ENCODE measurements around the gene MIA.
"Not testable (repeated sequence)": the region's sequence is repeated elsewhere in the genome, so short reads cannot be mapped to it uniquely, and the experiment has no call there.

Gene MIA

DNA sequence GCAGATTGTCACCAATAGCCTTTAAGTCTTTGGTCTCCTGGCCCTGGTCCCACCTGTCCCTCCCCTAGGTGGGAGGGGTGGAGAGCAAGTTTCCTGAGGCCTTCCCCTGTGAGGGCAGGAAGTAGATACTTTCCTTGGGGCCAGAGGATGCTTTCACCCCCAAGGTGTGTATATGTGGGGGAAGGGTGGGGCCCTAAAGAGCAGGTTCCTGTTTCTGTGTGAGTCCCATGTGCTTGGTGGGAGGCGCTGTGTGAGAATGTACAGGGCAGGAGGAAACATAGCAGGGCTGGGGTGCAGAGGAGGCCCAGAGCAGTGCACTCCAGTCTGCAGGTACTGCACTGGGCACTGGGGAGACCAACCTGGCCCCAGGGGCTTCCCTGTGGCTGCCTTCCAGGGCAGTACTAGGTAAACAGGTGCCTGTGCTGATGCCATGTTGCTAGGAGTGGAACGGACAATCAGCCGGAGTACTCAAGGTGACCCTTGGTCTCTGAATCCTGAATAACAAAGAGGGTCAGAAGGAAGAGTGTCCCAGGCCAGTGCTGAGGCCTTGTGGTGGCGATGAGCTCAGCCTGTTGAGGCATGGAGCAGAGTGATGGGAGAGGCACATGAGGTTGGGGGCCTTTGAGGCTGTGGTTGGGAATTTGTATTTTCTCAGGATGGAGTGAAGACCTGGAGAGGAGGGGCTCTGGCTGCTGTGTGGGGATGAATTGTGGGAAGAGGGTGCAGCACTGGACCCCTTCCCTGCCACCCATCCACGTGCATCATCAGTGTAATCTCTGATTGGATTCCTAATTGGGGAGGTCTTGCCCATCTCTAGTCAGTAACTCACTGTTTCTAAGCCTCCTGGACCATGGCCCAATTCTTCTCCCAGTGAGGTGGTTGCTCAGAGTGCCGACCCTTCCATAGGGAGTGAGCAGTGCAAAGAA is 28.8 kb downstream of the MIA start:
- DNase-seq (ENCODE audit: low spot score), result no peak

DNA sequence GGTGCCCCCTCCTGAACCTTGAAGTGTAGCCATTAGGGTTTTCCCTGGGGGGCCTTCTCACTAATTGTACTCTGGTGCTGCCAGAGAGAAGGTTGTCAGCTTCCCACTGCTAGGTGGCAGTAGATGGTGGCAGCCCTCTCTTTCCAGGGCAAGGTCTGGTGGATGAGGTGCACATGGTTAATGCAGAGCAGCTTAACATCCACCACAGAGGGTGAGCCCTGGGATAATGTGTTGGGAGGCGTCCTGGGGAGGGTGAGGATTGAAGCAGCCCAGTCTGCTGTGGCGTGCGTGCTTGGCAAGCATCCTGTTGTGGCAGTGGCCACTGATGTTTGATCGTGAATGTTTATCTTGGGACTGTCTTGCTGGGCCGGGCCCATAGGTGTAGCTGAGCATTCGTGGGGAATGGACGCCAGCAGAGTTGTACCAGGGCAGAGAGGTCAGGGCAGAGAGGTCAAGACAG is 29.5 kb downstream of the MIA start:
- no peak for DNase-seq (ENCODE audit: low spot score)

DNA sequence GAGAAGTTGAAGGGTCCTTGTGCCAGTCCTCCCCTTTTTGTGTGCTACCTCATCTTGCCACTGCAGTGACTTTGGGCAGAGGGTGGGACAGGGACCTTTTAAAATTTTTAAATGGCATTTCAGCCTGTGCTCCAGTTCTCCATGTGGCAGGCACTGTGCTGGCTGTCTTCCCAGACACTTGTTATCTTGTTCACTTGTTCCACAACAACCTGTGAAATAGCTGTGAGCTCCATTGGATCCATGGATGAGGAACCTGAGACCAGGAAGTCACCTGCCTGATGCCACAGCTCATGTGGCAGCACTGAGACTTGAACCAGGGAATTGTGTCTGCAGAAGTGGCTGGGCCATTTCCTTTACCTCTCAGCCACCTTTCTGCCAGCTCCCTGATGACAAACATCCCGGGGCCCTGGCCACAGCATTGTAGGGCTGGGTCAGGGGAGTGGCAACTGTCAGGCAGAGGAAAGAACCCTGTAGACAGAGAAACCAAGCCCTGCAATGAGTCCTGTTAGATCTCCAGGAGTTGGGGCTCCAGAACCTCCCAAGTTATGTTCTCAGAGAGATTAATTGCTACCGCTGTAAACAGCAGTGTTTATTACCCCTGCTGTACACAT is 30.0 kb downstream of the MIA start:
- DNase-seq (ENCODE audit: low spot score), result no peak

DNA sequence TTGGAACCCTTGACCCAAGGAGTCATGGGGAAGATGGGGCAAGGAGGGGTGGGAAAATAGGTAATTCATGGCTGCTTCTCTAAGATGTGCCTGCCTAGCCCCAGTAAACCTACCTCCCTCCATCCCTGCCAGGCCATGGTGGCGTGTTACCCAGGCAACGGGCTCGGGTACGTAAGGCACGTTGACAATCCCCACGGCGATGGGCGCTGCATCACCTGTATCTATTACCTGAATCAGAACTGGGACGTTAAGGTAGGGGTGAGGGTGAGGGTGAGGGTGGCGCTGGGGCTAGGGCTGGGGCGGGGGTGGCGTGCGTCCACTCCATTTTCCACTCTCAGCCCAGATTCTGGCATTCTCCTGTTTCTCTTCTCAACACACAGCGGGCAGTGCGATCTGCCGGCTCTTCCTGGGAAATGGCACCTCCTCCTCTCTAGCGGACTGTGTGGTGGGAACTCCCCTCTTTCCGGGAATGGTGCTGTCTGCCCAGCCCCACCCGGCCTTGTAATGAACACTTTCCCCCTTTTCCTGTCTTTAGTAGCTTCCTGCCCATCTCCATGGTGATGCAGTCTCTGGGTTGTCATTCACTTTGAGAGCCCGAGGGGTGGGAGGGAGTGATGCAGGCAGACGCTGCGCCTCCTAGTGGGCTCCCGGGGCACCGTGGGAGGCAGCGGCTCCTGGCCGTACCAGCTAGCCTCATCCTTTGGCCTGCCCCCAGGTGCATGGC is 31.3 kb downstream of the MIA start:
- DNase-seq (ENCODE audit: low spot score), result peak; percentile 85

DNA sequence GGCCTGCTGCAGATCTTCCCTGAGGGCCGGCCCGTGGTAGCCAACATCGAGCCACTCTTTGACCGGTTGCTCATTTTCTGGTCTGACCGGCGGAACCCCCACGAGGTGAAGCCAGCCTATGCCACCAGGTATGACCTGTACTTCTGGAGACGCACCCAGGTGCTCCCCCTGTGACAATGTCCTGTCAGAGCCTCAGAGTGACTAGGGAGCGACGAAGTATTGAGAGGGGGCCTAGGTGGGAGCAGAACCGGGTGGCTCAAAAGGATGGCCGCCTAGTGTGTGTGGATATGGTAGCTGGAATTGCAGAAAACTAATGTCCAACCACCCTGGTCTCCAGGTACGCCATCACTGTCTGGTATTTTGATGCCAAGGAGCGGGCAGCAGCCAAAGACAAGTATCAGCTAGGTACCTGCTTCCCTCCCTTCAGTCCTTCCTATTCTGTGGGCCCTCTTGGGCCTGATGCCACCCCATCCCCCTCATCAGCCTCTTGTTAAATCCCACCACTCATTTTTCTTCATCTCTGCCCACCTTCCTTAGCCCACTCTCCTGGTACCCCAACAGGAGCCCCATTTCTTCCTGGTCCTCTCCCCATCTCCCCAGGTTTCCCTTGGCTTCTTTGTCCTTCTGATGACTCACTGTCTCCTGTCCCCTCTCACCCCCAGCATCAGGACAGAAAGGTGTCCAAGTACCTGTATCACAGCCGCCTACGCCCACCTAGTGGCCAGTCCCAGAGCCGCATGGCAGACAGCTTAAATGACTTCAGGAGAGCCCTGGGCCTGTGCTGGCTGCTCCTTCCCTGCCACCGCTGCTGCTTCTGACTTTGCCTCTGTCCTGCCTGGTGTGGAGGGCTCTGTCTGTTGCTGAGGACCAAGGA is 32.1 kb downstream of the MIA start:
- DNase-seq (ENCODE audit: low spot score), result no peak

DNA sequence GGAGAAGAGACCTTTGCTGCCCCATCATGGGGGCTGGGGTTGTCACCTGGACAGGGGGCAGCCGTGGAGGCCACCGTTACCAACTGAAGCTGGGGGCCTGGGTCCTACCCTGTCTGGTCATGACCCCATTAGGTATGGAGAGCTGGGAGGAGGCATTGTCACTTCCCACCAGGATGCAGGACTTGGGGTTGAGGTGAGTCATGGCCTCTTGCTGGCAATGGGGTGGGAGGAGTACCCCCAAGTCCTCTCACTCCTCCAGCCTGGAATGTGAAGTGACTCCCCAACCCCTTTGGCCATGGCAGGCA is 32.7 kb downstream of the MIA start:
- DNase-seq (ENCODE audit: low spot score), result no peak

DNA sequence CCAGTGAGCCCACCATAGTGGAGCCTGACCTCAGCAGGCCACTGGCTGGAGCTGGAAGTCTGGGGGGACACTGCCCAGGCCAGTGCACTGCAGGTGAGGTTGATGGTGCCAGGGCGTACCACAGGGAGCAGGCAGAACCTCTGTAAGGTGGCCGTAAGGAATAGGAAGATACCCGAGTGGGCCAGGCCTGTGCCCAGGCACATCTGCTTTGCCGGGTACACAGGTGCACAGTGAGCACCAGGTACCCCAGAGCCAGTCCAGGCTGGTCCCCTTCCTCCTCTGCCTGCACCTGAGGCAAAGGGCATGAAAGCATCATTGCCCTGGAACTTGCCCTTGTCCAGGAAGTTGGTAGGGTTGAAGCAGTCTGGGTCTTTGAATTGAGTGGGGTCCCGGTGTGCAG is 33.2 kb downstream of the MIA start:
- no peak for DNase-seq (ENCODE audit: low spot score)

DNA sequence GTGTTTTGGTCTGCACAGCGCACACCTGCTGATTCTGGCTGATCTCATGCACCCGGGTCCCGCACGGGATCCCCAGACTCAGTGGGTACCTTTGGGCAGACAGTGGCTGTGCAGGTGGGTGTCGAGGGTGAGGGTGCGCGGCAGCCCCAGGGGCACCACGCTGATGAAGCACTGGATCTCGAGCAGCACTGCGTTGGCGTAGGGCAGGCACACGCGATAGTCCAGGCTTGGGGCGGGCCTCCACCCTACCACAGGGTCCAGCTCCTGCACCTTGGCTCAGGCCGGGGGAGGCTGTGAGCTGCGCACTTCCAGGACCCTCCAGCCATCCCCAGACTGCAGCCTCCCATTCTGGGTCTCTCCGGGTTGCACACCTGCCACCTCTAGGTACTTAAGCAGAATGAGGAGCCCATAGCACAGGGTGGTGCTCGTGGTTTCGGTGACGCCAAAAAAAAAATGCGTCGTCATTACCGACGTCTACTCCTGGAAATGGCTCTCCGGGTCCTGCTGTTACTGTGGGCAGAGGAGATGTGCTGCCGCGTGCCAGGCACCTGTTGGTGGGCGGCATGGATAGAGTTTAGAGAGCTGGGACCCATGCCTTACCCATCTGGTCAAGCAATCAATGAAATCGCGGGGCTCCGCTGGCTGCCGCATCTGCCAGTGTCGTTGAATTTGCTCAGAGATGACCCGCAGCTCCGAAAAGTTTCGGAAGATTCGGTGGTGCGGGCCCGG is 34.2 kb downstream of the MIA start:
- no peak for DNase-seq (ENCODE audit: low spot score)

DNA sequence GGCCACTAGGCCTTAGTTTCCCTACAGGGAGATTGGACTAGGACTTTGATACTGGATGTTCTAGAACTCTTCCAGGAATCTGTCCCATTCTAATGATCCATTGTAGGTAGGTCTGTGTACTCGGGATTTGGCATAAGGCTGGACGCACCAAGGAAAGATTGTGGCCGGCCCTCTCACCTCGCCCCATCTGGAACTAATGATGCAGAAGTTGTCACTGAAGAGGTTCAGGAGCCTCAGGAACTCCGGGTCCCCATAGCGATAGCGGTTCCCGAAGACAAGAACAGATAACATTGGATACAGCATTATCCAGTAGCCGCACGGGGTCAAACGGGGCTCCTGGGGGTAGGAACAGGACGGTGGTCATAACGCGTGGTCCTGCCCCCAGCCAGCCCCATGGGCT is 34.8 kb downstream of the MIA start:
- DNase-seq (ENCODE audit: low spot score), result no peak

DNA sequence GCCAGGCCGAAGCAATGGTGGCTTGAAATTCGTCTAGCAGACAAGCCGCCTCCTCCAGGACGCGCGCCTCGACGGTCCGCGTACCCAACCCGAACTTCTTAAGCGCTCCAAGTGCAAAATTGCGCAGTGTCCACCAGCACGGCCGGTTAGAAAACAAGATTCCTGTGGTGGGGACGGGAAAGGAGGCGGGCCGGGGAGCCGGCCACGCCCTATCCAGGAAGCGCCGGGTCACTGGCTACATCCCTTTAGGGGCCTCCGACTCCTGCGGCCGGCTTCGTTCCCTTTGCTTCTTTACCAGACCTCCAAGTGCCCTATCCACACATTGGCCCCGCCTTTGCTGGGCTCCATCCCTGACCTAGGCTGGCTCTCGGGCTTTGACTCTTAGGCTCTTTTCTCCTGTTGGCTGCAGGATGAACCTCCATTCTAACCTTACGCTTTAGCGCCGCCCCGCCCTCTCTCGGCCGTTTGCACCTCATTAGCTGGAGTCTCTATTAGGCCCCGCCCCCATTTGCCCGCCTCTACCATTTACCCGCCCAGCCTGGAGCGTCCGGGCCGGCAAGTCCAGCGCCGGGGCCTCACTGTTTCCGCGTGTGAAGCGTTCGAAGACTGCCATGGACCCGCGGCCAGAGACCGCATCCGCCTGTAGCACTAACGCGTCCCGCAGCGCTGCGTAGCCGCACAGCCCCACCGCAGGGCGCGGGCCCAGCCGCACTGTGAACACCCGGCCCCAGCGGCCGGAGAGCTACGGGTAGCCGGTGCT is 35.5 kb downstream of the MIA start:
- DNase-seq (ENCODE audit: low spot score), result peak; percentile 87

DNA sequence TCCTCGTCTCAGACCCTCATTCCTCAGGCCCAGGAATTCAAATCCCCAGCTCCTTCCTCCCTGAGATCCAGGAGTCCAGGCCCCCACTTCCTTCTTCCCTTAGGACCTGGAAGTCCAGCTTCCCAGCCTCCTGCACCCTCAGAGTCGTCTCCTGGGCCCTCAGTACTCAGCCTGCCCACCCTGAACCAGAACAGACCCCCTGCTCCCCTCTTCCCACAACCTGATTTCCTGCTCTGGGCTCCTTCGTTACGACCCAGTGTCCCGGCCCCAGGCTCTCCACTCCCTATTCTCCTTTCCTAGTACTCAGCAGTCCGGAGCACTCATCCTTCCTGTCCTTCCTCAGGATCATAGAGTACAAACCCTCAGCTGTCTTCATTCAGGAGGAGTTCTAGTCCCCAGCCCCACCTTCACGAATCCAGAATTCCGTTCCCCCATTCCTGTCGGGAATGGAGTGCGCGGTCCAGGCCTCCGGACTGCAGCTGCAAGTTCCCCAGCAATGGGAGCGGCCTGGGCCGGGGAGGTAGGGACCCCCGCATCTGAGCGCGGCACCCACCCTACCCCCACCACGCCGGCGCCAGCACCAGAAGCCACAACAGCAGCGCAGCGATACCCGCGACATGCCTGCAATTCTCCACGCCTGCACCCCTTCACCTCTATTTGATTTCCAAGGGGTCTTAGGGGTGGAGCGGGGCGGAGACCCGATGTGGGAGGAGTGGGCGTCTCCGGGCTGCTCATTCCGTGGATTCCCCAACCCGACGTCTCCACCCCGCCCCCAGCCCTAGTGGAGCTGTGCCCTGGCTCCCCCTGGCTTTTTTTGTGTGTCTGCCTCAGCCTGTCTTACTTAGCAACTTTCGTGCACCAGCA is 36.4 kb downstream of the MIA start:
- DNase-seq (ENCODE audit: low spot score), result no peak

DNA sequence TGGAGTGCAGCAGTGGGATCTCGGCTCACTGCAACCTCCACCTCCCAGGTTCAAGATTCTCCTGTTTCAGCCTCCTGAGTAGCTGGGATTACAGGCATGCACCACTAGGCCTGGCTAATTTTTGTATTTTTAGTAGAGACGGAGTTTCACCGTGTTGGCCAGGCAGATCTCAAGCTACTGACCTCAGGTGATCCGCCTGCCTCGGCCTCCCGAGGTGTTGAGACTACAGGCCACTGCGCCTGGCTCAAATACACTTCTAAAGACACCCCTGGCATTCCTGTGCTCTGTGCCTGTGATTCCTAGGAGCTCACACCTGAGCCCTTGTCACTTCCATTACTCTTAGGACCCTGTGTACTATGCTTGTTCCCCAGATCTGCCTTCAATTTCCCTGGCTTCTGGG is 37.2 kb downstream of the MIA start:
- not testable (repeated sequence) for DNase-seq (ENCODE audit: low spot score)

DNA sequence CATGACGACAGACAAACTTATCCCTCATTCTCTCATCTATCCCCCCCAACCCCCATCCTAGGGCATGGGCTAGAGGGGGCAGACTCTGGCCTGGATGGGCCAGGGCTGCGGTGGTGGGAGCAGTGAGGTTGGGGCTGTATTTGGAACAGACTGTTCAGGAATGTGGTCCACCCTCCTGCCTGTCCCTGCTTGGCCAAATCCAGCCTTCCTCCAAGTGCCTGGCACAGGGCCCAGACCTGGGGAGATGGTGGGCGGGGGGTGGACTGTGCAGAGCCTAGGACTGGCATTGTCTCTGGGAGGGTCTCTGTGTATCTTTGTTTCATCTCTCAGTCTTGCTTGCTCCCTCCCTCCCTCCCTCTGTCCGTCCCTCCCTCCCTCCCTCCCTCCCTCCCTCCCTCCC is 37.9 kb downstream of the MIA start:
- DNase-seq (ENCODE audit: low spot score), result no peak

DNA sequence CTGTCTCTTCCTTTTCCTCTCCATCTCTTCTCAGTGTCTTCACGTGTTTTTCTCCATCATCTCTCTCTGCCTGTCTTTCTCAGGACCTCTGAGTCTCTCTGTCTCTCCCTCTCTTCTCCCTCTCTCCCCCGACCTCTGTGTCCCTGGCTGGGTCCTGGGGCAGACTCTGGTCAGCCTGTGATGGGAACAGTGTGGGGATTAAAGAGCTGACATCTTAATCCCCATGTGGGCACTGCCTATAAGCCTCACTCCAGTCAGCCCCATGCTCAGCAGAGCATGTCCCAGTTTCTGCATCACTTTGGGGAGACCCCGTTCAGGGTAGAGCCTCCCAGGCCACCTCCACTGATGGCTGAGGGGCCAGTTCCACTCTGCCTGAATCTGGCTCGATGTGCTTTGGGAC is 39.9 kb downstream of the MIA start:
- DNase-seq (ENCODE audit: low spot score), result no peak

DNA sequence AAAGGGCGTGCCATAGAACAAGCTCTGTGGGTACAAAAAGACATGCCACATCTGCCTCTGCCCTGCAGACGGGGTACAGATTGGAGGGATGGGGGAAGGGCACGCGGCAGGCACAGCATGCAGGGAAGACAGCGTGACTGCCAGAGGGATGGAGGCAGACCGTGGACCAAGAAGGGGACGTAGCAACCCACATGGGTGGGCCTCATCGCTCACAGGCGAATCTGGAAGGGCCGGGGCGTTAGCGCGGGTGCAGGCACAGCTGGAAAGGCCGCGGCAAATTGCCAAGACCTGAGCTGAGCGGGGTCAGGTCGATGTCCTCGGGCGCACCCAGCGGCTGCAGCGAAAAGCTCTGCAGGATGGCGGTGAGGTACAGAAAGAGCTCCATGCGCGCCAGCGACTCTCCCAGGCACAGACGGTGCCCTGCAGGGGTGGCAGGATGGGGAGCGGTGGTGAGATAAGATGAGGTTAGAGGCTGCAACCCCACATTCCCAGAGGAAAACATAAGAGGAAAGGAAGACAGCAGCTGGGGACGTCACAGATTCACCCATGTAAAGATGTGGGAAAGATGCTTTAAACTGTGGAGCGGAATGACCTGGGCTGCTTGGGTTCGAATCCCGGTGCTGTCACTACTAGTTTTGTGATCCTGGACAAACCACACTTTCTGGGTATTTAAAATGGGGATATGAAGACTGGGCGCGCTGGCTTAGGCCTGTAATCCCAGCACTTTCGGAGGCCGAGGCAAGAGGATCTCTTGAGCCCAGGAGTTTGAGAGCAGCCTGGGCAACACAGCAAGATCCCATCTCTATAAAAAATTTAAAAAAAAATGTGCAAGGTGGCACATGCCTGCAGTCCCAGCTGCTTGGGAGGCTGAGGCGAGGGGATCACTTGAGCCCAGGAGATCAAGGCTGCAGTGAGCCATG is 43.4 kb downstream of the MIA start:
- DNase-seq (ENCODE audit: low spot score), result peak; percentile 68

DNA sequence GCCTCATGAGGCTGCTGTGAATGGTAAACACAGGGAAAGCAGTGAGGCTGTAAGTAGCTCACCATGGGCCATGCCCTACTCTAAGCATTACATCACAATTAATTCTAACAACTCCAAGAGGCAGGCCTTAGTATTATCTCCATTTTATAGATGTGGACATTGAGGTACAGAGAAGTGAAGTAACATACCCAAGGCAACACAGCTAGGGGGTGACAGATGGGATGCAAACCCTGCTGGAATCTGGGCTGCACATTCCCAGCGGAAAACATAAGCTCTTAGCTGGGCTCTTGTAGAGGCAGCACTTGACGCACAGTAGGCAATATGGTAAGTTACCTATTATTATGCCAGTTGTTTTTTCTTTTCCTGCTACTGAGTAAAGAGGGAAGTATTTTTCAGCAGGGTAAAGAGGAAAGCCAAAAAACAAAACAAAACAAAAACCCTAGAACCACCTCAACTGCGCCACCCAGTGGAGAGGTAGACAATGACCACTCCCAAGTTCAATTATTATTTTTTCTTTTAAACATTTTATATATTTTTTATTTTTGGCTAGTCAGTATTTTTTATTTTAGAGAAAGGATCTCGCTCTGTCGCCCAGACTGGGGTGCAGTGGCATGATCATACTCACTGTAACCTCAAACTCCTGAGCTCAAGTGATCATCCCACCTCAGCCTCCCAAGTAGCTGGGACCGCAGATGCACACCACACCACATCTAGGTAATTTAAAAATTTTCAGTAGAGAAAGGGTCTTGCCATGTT is 44.3 kb downstream of the MIA start:
- DNase-seq (ENCODE audit: low spot score), result peak; percentile 65

DNA sequence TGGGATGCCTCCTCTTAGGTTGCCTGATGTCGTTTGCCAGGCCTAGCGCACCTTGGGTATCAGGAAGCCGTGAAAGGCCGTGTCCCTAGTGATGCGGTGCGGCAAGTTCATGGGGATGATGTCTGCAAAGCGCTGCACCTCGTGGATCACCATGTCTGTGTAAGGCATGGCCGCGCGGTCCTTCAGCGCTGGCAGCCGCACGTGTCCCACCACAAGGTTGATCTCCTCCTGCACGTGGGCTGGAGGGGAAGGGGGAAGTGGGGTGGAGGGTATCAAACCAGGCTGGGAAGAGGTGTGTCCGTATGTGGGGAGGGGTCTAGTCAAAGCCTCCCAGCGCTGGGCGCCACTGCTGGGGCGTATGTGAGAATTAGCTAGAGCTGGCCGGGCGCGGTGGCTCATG is 46.8 kb downstream of the MIA start:
- peak; percentile 37 for DNase-seq (ENCODE audit: low spot score)

Measured in left forelimb (tissue), 1 donor.